ENCODE measurements around the gene MAPK8.
A peak's percentile ranks its signal among the peaks of the same experiment; 100 is the strongest.

The MAPK8 gene

DNA sequence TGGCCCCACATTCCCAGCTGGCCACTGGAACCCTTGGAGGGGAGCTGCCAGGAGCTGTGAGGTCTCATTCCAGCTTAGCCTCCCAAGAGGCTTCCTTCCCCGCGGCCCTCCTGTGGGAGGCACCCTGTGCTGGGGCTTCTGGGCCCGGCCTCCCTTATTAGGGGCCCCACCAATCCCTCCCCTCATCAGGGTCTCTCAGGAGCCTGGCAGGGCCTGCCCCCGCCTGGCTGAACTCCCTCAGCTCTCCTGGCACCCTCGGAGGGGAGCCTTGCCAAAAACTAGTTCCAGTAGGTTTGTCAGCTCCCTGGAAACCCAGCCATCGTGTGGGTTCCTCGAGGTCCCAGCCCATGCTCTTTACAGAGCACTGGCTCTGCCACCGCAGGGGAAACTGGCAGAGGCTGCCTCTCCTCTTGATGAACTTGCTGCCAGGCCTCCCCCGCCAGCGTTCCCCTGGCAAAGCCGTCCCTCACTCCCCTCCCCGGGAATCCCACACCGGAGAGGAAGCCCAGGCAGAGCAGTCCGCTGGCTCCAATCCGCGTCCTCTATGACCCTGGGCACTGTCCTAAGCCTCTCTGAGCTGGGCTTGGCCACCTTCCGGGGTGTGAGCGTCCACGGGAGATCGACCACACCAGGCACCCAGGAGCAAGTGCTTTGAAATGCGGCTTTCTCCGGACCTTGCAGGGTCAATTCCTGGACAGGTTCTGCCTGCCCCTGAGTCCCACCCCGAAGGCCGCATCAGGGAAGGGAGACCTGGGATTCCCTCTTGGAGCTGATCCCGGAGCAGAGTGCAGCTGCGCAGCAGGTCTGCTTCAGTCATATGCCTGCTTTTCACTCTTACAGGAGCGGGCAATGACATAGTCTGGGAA lies 158.6 kb downstream of the MAPK8 start:
- DNase-seq, result no peak

DNA sequence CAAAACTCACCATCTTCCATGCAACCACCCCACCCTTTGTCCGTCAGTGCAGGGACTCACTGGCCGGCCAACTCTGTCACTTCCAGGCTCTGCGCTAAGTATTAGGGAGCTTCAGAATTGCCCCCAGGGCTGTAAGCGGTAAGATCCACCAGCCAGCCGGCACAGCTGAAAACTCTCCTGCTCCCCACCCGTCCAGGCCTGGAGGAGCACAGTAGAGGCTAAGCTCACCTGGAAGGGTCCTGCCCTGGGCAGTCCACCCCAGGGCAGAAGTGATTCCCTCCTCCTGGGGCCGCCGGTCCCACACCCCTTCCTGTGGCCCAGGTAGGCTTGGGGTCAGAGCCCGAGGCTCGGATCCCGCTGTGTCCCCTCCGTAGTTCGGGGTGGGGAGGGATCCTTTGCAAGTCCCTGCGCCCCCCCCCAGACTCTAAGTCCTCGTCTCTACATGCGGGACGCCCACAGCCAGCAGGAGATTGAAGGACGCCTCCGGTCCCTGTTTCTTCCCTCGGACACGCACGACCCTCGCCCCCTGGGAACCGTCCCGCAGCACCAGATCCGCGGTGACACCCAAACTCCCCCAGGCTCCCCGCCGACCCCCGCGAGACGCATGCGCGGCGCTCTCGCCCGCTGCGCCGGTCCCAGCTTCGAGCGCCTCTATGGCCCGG lies 159.5 kb downstream of the MAPK8 start:
- DNase-seq, result peak; percentile 34

DNA sequence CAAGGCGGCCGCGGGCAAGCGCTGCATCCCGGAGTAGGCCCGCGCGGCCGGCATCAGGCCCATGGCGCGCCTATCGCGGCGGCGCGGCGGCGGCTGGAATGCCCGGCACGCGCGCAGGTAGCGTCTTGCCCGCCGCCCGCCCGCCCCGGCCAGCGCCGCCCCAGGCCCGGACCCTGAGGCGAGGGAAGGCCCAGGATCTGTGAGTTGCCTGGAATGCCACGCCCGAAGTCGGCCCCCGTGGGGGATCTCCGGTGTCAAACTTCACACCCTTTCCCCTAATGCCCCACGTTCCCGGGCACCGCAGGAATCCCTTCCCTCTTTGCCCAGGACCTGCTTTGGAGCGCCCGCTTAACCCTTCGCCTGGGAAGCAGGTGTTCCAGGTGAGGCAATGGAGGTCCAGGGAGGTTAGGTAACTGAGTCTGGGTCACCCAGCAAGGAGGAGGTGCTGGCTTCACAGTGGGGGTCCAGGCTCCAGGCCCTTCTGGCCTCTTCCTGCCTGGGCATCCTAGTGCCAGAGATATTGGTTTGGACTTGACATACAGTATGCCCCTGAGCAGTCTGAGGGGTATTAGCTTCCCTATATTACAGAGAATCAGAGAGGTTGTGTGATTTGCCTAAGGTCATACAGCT lies 160.2 kb downstream of the MAPK8 start:
- DNase-seq, result peak; percentile 40

DNA sequence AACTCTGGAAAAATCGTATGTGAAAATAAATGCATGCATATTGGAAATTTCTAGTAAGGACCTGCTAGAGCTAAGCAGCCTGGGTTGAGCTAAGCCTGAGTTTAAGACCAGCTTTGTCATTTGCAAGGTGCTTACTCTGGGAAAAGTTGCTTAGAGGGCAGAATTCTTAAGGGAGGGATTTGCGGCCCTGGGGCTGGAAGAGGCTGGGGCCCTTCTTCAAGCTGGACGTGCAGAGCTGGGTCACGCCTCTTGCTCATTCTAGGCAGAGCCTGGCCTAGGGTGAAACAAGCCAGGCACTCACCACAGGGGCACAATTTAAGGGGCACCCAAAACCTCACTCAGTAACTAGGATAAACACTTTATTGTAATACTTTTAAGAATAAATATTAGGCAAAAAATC lies 161.2 kb downstream of the MAPK8 start:
- DNase-seq, result no peak

DNA sequence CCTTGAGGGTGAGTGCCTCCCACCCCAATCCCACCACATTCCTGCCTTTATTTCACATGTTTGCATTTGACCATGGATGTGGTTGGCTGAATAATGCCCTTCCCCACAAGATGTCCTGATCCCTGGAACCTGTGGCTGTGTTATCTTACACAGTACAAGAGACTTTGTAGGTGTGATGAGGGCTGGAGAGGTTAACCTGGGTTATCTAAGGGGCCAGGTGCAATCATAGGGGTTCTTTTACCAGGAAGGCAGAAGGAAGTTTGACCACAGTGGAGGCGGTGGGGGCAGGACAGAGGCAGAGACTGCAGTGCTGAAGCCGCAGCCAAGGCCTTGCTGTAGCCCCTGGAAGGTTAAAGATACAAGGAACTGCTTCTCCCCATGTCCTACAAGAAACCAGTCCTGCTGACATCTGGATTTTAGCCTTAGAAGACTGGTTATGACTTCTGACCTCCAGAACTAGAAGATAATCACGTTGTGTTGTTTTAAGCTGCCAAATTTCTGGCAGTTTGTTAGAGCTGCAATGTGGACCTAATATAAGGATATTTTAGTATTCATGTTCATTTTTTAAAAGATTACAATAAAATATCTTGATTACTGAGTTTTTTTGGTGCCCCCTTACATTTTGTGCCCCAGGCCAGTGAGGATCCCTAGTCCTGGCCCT lies 161.8 kb downstream of the MAPK8 start:
- DNase-seq, result no peak

DNA sequence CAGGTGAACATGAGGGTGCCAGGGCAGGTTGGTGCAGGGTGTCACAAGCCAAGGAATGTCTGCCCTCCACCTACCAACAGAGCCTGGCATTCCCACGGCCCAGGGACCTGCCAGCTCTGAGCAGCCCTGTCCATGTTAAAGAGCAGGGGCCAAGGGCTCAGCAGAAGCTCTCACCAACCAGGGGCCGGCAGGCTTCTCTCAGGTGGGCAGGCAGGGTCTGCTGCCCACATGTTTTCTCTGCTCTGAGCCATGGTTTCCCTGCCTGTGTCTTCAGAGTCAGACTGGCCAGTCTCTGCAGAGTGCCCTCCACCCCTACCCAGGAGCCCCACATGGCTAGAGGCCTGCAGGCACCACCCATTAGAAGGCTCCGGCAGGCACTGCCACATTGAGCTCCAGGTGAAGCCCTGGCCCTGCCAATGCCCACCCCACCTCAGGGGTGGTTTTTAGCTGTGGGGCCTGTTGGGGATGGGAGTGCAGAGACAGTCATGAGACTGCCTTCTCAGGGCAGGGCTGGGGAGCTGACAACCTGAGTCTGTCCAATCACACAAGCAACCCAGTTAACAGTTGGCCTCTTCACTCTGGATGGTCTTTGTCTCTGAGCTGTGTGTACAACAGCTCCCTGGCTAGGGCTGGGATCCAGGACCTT lies 162.5 kb downstream of the MAPK8 start:
- DNase-seq, result peak; percentile 12

DNA sequence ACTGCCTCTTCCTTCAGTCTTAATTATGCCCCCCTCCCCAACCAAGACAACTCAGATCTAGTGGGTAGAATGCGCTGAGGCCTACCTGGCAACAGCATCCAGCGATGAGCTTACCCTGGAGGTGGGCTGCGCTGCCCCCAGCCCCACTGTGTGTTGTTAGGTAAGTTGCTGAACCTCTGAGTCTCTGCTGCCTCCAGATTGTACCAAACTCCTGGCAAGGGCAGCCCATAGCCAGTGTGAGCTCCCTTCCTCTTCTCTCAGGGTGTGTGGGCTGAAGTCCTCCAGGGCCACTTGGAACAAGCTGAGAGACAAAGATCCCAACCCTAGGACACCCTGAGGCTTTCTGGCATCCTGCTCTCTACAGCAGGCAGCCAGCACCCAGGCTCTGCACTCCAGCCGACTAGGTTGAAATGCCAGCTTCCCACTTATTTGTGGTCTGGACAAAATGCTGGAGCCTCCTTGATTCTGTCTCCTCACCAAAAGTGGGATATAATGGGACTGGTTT lies 163.1 kb downstream of the MAPK8 start:
- DNase-seq, result peak; percentile 46

DNA sequence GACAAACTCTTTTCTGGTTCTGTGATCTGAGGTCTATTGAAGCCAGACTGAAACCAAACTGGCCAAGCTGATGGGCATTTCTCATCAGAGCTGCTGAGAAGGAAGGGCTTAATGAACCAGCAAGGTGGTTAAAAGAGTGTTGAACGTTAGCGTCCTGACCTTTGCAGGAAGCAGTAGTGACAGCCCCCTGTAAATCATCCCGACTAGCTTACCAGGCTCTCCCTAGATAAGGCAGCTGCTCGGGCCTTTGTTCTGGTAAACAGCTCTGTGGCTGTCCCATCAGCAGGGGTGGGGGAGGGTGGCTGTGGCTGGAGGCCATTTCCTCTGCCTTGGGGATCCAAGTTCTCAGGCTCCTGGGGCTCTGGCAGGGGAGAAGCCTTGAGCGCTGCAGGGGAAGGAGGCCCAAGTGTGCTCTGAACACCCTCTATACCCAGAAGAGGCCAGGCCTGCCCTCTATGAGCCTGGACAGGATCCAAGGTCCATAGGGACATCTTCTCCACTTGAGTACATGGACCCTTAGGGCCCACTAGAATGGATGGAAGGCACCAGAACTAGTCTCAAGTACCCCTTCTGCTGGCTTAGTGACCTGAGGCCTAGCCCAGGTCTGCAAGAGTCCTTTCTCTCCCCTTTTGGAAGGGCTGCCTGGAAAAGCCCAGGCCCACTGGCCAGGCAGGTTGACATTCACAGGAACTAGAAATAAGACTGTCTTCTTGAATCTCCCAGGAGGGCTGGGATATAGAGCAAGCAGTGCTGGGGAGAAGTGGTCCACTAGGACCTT lies 163.8 kb downstream of the MAPK8 start:
- peak; percentile 66 for DNase-seq

DNA sequence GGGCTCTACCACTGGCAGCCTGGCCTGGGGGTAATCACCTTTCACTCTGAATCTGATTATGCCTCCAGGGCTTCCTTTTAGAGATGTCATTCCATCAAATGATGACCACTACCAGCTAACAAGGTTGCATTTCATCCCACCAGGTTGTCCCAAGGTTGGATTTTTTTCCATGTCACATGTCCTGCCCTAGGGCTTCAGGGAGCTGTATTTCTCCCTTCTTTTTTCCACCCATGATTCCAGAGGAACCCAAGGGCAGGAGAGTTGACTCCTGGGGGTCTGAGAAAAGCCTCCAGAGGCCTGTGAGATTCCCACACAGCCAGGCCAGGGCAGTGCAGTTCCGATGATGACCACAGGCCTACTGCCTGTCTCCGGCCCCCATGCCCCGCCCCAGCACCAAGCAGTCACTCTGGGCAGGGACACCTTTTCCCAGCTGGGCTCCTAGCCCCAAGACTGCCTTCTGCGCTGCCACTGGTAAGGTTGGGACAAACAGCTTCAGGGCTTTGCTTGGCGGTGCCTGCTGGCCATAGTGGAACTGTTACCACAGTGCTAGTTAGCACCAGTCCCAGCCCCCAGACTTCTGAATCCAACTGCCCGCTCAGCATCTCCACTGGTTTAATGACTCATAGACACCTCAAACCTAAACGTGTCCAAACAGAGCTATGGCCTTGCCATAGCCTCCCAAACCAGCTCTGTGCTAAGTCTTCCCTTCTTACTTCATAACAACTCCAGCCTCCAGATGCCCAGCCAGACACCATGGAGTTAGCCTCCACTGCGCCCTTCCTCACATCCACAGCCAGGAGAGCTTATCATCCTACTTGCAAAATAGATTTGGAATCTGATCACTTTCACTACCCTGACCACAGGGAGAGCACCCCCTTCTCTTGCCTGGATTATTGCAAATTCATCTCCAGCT lies 164.7 kb downstream of the MAPK8 start:
- DNase-seq, result no peak

DNA sequence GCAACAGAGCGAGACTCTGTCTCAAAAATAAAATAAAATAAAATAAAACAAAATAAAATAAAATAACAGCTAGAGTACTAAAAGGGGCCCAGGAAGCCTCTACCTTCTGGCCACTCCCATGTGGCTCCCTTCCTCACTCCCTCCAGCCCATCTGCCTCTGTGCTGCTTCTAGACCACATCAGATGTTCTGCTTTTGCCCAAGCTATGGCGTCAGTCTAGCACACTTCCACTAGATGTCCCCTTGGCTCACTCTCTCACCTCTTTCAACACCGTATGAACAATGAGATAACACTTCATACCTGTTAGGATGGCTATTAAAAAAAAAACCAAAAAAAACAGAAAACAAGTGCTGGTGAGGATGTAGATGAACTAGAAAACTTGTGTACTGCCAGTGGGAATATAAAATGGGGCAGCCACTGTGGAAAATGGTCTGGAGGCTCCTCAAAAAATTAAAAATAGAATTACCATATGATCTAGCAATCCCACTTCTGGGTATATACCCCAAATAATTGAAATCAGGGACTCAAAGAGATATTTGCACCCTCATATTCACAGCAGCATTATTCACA lies 166.1 kb downstream of the MAPK8 start:
- no peak for DNase-seq

DNA sequence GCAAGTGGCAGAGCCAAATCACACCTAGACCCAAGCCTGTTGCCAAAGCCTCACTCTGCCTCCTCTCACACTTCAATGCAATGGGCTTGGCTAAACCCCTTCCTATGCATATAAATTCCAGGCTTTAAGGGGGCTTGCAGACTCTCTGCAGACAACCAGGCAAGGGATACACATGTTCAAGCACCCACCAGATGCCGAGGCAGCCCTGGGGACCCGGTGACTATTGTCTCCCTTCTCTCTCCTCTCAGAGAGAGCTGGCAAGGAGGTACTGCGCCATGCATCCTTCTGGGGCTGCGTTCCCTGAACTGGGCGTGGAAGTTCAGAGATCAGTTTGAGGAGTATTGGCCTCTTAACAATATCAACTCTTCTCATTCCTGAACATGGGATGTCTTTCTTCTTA lies 167.2 kb downstream of the MAPK8 start:
- no peak for DNase-seq

DNA sequence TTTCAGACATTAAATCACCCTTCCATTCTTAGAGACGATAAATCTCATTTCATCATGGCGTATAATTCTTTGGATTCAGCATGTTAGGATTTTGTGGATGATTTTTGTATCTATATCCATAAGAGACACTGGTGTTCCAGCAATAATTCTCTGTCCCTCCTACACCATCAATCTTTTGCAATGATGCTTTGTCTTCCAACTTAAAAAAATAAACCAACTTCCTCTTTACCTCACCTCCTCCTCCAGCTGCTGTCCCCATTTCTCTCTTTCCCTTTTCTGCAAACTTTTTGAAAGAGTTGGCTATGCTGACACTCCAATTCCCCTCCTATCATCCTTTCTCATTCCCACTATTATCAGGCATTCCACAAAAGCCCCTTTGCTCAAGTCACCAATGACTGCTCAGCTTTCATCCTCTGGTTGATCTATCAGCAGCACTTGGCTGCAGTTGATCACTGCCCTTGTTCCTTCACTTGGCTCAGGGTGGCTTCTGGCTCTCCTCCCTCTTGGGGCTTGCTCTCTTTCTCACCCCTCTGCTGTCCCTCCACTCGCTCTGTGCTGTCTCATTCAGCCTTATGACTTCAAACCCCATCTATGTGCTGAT lies 168.4 kb downstream of the MAPK8 start:
- no peak for DNase-seq

DNA sequence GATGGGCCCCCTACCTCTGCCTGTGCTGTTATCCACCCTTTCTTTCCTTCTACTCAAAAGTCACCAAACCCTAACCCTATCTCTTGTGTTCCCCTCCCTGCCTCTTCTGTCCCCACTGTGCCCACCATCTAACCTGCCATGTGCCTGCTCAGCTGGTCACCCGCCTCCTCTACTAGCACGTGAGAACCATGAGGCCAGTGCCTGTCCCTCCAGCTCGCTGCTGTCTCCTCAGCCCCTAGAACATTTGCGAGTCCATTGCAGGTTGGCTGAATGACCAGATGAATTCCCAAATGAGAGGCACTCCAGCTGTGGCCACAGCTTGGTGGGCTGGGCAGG lies 169.4 kb downstream of the MAPK8 start:
- no peak for DNase-seq

DNA sequence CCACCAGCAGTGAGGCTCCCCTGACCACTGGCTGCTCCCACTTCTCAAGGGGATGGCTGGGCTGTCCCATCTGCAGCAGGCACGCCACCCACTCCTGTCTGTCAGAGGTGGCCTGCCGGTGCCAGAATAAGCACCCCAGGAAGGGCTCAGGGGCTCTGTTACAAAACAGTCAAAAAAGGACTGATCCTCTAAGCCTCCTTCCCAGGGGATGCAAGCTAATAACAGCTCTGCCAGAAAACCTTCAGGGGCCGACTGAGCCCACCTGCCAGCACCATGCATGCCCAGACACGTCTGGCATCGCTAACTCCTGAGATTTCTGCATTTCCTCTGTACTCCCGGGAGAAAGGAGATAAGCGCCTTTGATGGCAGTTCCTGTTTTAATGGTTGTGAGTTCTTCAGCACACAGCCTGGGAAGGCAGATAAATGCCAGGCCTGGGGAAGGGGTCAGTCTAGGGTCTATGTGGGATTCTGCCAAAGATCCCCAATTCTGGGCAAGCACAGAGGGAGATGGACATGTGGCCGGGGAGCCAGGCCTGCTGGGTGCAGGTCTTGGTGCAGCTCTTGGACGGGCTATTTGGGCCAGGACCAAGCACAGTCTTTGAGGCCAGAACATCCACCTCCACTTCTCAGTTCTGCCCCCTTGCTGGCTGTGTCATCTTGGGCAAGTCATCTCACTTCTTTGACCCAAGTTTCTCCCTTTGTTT lies 170.0 kb downstream of the MAPK8 start:
- peak; percentile 92 for DNase-seq

DNA sequence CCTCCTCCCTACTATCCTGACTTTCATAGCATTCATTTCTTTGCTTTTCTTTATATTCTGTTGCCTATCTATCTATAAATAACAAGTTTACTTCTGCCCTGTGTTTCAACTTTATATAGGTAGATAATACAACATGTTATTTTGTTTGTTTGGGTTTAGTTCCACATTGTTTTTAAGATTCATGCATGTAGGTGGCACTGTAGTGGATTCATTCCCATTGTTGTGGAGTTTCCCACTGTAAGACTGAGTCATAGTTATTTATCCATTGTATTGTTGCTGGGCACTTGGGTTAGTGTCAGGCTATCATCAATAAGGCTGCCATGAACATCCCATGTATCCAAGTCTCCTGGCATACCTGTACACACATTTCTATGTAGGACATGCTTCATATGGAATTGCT lies 170.7 kb downstream of the MAPK8 start:
- no peak for DNase-seq

DNA sequence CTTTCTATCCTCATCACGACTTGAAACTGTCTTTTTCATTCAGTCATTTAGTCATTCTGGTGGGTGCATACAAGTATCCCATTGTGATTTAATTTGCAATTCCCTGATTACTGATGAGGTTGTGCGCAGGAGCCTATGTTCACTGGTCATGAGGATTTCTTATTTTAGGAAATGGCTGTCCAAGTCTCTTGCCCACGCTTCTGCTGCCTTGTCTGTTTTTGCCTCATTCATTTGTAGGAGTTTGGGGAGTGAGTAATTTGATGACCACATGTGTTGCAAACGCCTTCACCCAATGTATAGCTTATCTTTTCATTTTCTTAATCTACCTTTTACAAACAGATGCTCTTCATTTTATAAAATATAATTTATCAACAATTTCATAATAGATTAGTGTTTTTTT lies 171.1 kb downstream of the MAPK8 start:
- DNase-seq, result no peak

DNA sequence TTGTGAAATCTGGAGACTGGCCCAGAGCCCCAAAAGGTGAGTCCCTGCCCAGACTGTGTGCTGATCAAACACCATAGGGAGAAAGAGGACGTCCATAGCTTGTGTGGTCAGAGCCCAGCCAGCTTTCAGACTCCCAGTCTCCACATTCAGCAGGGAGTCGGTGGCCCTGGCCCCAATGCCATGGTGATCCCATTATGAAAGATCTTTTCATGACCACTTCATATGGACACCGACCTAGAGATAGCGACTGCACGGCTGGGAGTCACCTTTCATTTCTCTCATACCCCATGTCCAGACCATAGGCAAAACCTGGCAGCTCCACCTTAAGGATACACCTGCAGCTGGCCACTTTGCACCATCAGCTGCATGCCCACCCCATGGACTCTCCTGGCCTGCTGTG lies 172.0 kb downstream of the MAPK8 start:
- DNase-seq, result no peak

DNA sequence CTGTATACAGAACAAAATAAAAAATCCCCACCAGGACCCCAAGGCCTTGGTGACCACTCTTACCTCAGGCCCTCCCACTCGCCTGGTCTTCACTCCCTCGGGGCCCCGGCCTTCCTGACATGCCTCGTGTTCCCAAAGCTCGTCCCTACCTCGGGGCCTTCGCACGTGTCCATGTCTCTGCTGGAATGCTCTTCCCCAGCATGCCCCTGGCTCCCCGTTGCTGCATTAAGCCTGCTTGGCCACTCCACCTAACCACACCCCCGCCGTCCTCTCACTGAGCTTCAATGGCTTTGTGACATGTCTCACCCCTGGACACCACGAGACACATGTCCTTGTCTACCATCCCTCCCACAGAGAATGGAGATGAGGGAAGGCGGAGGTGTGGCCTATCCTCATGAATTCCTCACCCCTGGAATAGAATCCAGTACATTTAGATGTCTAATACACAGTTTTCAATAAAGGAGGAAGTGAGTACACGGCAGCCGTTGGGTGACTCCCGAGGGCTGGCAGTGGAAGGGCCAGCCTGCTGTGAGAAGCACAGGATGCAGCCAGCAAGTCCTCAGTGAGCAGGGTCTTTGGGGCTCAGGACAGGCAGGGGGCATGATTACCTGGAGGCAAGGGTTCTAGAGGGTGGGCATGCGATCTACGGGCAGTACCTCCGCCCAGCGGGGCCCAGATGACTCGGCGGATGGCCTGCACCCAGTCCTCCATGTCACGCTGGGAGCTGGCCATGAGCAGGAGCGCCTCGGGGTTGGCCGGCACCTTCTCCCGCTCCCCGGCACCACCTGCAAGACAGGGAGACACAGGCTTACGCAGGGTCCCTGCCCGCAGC lies 172.7 kb downstream of the MAPK8 start:
- peak; percentile 31 for DNase-seq

Data from NCI-H69 (cell line).